ENCODE results near the gene THBS4. TPM values are rescaled to one million over a fixed set of nuclear protein-coding genes. Genes with fewer than 3 reads are reported as not detected.

THBS4 gene
- polyA plus RNA-seq, 1 of the 3 experiments (the other 2 are of a cell fraction) = 1.1 TPM

- Histone ChIP-seq H3F3A (replicated peaks; ENCODE audit: insufficient read depth) (no peaks in the 10 kb centered on the region), H3K9me2 (no peaks in the 10 kb centered on the region), H3K36me3 (replicated peaks in 1 of 2; ENCODE audit: control insufficient read depth in 1 of 2, insufficient read depth in 2 of 2, low read length in 1 of 2) (no peaks in the 10 kb centered on the region), H3K4me2 (no peak overlapping the region), H4K20me1 (ENCODE audit: insufficient read depth) (no peaks in the 10 kb centered on the region), H3K9me3 (no peaks in the 10 kb centered on the region), H3K9ac (no peak overlapping the region), H3K4me1 (ENCODE audit: control insufficient read depth in 1 of 2, insufficient read depth in 2 of 2, low read depth in 1 of 2, low read length in 1 of 2) (peaks cover 0 to 5% of the 10 kb centered on the region in 2 experiments; a peak in 1 of 4 replicates), H3K79me2 (ENCODE audit: insufficient read depth) (no peaks in the 10 kb centered on the region), H2AFZ (ENCODE audit: low read depth) (no peak overlapping the region), H3K27me3 (ENCODE audit: insufficient read depth) (peaks cover 17% of the 10 kb centered on the region), H3K4me3 (ENCODE audit: low read depth in 2 of 2, low read length in 1 of 2) (no peak overlapping the region), H3K27ac (ENCODE audit: low read depth in 2 of 2, low read length in 1 of 2) (no peak overlapping the region)
- no peak for TF ChIP-seq RFX5 (IDR thresholded peaks at IDR 0.05; ENCODE audit: low read length)
- TF ChIP-seq, protein P1, sequence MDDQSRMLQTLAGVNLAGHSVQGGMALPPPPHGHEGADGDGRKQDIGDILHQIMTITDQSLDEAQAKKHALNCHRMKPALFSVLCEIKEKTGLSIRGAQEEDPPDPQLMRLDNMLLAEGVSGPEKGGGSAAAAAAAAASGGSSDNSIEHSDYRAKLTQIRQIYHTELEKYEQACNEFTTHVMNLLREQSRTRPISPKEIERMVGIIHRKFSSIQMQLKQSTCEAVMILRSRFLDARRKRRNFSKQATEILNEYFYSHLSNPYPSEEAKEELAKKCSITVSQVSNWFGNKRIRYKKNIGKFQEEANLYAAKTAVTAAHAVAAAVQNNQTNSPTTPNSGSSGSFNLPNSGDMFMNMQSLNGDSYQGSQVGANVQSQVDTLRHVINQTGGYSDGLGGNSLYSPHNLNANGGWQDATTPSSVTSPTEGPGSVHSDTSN (IDR thresholded peaks at IDR 0.05) = no peak
- no peak for TF ChIP-seq GABPA (IDR thresholded peaks at IDR 0.05; ENCODE audit: low read depth)
- no peak for TF ChIP-seq GATA2 (CRISPR knock-in tag; IDR thresholded peaks at IDR 0.05)
- TF ChIP-seq ELF1 (IDR thresholded peaks at IDR 0.05) = no peak
- no peak for TF ChIP-seq SIN3A (IDR thresholded peaks at IDR 0.05; ENCODE audit: borderline replicate concordance, low read depth, low read length)
- TF ChIP-seq TCF12 (IDR thresholded peaks at IDR 0.05) = no peak
- TF ChIP-seq, protein P2, sequence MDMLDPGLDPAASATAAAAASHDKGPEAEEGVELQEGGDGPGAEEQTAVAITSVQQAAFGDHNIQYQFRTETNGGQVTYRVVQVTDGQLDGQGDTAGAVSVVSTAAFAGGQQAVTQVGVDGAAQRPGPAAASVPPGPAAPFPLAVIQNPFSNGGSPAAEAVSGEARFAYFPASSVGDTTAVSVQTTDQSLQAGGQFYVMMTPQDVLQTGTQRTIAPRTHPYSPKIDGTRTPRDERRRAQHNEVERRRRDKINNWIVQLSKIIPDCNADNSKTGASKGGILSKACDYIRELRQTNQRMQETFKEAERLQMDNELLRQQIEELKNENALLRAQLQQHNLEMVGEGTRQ (IDR thresholded peaks at IDR 0.05; ENCODE audit: borderline replicate concordance, low read depth, low read length) = no peak
- no peak for TF ChIP-seq JUND (IDR thresholded peaks at IDR 0.05)
- TF ChIP-seq FOXJ3 (CRISPR knock-in tag; IDR thresholded peaks at IDR 0.05) = no peak
- TF ChIP-seq POLR2AphosphoS5 (IDR thresholded peaks at IDR 0.05; ENCODE audit: low read depth, low read length) = no peak
- TF ChIP-seq MEF2A (IDR thresholded peaks at IDR 0.05; ENCODE audit: borderline replicate concordance, low read depth) = no peak
- no peak for TF ChIP-seq IRF3 (IDR thresholded peaks at IDR 0.05; ENCODE audit: low read depth, low read length)
- no peak for TF ChIP-seq FOXM1 (IDR thresholded peaks at IDR 0.05; ENCODE audit: low read depth)
- TF ChIP-seq RXRA (IDR thresholded peaks at IDR 0.05; ENCODE audit: borderline replicate concordance, low read depth) = no peak
- ChIA-PET POLR2A (no interaction called here), CTCF (no interaction called here)
- 60% methylated on average over 5 of the region's 5 CpGs for WGBS (ENCODE audit: low lambda C conversion rate)
- no peak for DNase-seq
These were observed 2.2 kb downstream of the THBS4 start for GRCh38 chr5:80037366-80037765.

- ChIA-PET POLR2A (no interaction called here), CTCF (no interaction called here)
- no peak overlapping the region for H3K9ac ChIP-seq
- peaks cover 0 to 5% of the 10 kb centered on the region in 2 experiments; a peak in 1 of 4 replicates for H3K4me1 ChIP-seq (ENCODE audit: control insufficient read depth in 1 of 2, insufficient read depth in 2 of 2, low read depth in 1 of 2, low read length in 1 of 2)
- no peaks in the 10 kb centered on the region for H3K9me3 ChIP-seq
- H3K9me2 ChIP-seq = no peaks in the 10 kb centered on the region
- WGBS (ENCODE audit: low lambda C conversion rate) = 71% methylated on average over 2 of the region's 2 CpGs
- no peaks in the 10 kb centered on the region for H3K79me2 ChIP-seq (ENCODE audit: insufficient read depth)
- no peak overlapping the region for H3K27ac ChIP-seq (ENCODE audit: low read depth in 2 of 2, low read length in 1 of 2)
- no peaks in the 10 kb centered on the region for H4K20me1 ChIP-seq (ENCODE audit: insufficient read depth)
- peaks cover 13% of the 10 kb centered on the region for H3K27me3 ChIP-seq (ENCODE audit: insufficient read depth)
- TF ChIP-seq IRF3 (IDR thresholded peaks at IDR 0.05; ENCODE audit: low read depth, low read length) = no peak
- no peak for TF ChIP-seq NRF1 (IDR thresholded peaks at IDR 0.05; ENCODE audit: low read depth, low read length)
- TF ChIP-seq, protein P2 (IDR thresholded peaks at IDR 0.05; ENCODE audit: borderline replicate concordance, low read depth, low read length) = no peak
- TF ChIP-seq NFIC (IDR thresholded peaks at IDR 0.05; ENCODE audit: borderline replicate concordance) = no peak
- H3F3A ChIP-seq (replicated peaks; ENCODE audit: insufficient read depth) = no peaks in the 10 kb centered on the region
- H3K4me3 ChIP-seq (ENCODE audit: low read depth in 2 of 2, low read length in 1 of 2) = no peak overlapping the region
- H2AFZ ChIP-seq (ENCODE audit: low read depth) = no peak overlapping the region
- H3K4me2 ChIP-seq = no peak overlapping the region
- H3K36me3 ChIP-seq (replicated peaks in 1 of 2; ENCODE audit: control insufficient read depth in 1 of 2, insufficient read depth in 2 of 2, low read length in 1 of 2) = no peaks in the 10 kb centered on the region
- no peak for DNase-seq
These were observed 4.5 kb downstream of the THBS4 start for GRCh38 chr5:80039650-80040049.

All from SK-N-SH (cell line).